ENCODE data around the gene PEX10. TPM values are rescaled to one million over a fixed set of nuclear protein-coding genes. Genes with fewer than 3 reads are reported as not detected.

Gene PEX10
- total and polyA plus RNA-seq, 10 of the 15 experiments (the other 5 are each of a cell fraction or from before 2014, with no cell fraction given): 0.24 to 24.9 (median 16.8) TPM; not detected in 1

GRCh38 chr1:2412773-2413494, 570 bp upstream of the PEX10 start:
- H4K20me1 ChIP-seq (ENCODE audit: control insufficient read depth, insufficient read depth): no peaks in the 10 kb centered on the region
- H3K79me2 ChIP-seq (ENCODE audit: control insufficient read depth, insufficient read depth, low read length): peaks cover 20% of the 10 kb centered on the region
- H3K9ac ChIP-seq (ENCODE audit: control insufficient read depth, insufficient read depth, low read length): peak overlapping the region; percentile 71
- in situ Hi-C loops (cut with MboI) (loop anchor here (5.0 to 10.0 kb wide), 3 partner anchors 134 to 1014 kb away; no protein-coding TSS in a partner anchor), intact Hi-C loops (cut with micrococcal nuclease; ENCODE audit: unreplicated experiment) (no loop called here)
- no peaks in the 10 kb centered on the region; a peak in 2 of 4 replicates for H3K36me3 ChIP-seq (ENCODE audit: control insufficient read depth in 2 of 2, insufficient read depth in 2 of 2, low read length in 1 of 2)
- POLR2A ChIA-PET: interaction anchor here (0.6 to 1.8 kb wide), 8 partner anchors 113 to 218 kb away, joined by 3 to 11 read pairs (median 5); partner anchors contain the start of gene PANK4
- H3K4me1 ChIP-seq (ENCODE audit: control insufficient read depth, insufficient read depth, low read length): peaks cover 27% of the 10 kb centered on the region
- SMC1A ChIA-PET (ENCODE audit: uncharacterized antibody, unreplicated experiment): interaction anchor here (0.7 to 2.1 kb wide), 7 partner anchors 21 to 280 kb away, joined by 3 to 9 read pairs (median 3); partner anchors contain the start of genes FAAP20, MORN1 and RER1
- FAIRE-seq (no peak), DNase-seq (ENCODE audit: low read depth, low spot score) (no peak), ATAC-seq (peak; percentile 50)
- H3K4me3 ChIP-seq: peak overlapping the region; percentile 83
- TSS peak; percentile 65 for BruUV-seq (replicated peaks)
- CTCF ChIA-PET: interaction anchor here (0.6 to 1.8 kb wide), 7 partner anchors 17 to 374 kb away, joined by 3 to 23 read pairs (median 5); partner anchors contain the start of genes FAAP20 and TNFRSF14
- H3K9me3 ChIP-seq (replicated peaks; ENCODE audit: control insufficient read depth, insufficient read depth, low read length): no peaks in the 10 kb centered on the region
- peak overlapping the region; percentile 76 for H2AFZ ChIP-seq (ENCODE audit: control insufficient read depth, low read depth, low read length)
- WGBS (ENCODE audit: insufficient coverage, insufficient replicate concordance, low lambda C conversion rate, missing lambda C conversion rate): under 1% methylated on average over 59 of the region's 66 CpGs
- peak overlapping the region; percentile 62 for H3K27ac ChIP-seq (ENCODE audit: control insufficient read depth, insufficient read depth)
- no peaks in the 10 kb centered on the region for H3K27me3 ChIP-seq (replicated peaks in 1 of 2; ENCODE audit: control insufficient read depth in 2 of 2, insufficient read depth in 2 of 2, low read length in 1 of 2)
- RAD21 ChIA-PET (ENCODE audit: unreplicated experiment): interaction anchor here (1.0 to 1.8 kb wide), 6 partner anchors 25 to 217 kb away, joined by 3 to 13 read pairs (median 5); partner anchors contain the start of genes FAAP20 and TNFRSF14
- H3K4me2 ChIP-seq (ENCODE audit: control insufficient read depth, insufficient read depth): peak overlapping the region; percentile 94
- 0 out of 2 replicates have a peak, but pooled peaks have one; percentile 16 for TF ChIP-seq RUNX3 (IDR thresholded peaks at IDR 0.05; ENCODE audit: low read length)
- peak; percentile 18; the same call in 1 of the 2 replicates for TF ChIP-seq DPF2 (IDR thresholded peaks at IDR 0.05)
- TF ChIP-seq ZNF207 (IDR thresholded peaks at IDR 0.05; ENCODE audit: borderline replicate concordance): no peak
- TF ChIP-seq TCF12 (IDR thresholded peaks at IDR 0.05; ENCODE audit: low read depth, low read length): peak; percentile 44; the same call in 1 of the 2 replicates
- TF ChIP-seq, protein P1, sequence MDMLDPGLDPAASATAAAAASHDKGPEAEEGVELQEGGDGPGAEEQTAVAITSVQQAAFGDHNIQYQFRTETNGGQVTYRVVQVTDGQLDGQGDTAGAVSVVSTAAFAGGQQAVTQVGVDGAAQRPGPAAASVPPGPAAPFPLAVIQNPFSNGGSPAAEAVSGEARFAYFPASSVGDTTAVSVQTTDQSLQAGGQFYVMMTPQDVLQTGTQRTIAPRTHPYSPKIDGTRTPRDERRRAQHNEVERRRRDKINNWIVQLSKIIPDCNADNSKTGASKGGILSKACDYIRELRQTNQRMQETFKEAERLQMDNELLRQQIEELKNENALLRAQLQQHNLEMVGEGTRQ (IDR thresholded peaks at IDR 0.05; ENCODE audit: borderline replicate concordance, low read depth, low read length): no peak
- TF ChIP-seq NR2F1 (conservative IDR thresholded peaks at IDR 0.05): peak; percentile 8; the same call in 1 of the 2 replicates
- peak; percentile 53; the same call in 1 of the 2 replicates for TF ChIP-seq SMARCA5 (IDR thresholded peaks at IDR 0.05)
- TF ChIP-seq TBL1XR1 (IDR thresholded peaks at IDR 0.05; ENCODE audit: low read depth, low read length): 0 out of 2 replicates have a peak, but pooled peaks have one; percentile 1
- peak; percentile 74 for TF ChIP-seq MEF2B (IDR thresholded peaks at IDR 0.05; ENCODE audit: partially characterized antibody, poor library complexity, severe bottlenecking)
- peak; percentile 41; the same call in 1 of the 2 replicates for TF ChIP-seq LARP7 (IDR thresholded peaks at IDR 0.05)
- TF ChIP-seq PRDM15 (CRISPR knock-in tag; IDR thresholded peaks at IDR 0.05): no peak
- TF ChIP-seq SRF (IDR thresholded peaks at IDR 0.05; ENCODE audit: low read depth in 2 of 2, low read length in 2 of 2): peak in 1 of 2 experiments; percentile 9; a peak in 1 of 4 replicates
- TF ChIP-seq IKZF1 (conservative IDR thresholded peaks at IDR 0.05): peak; percentile 69
- TF ChIP-seq, protein P2, sequence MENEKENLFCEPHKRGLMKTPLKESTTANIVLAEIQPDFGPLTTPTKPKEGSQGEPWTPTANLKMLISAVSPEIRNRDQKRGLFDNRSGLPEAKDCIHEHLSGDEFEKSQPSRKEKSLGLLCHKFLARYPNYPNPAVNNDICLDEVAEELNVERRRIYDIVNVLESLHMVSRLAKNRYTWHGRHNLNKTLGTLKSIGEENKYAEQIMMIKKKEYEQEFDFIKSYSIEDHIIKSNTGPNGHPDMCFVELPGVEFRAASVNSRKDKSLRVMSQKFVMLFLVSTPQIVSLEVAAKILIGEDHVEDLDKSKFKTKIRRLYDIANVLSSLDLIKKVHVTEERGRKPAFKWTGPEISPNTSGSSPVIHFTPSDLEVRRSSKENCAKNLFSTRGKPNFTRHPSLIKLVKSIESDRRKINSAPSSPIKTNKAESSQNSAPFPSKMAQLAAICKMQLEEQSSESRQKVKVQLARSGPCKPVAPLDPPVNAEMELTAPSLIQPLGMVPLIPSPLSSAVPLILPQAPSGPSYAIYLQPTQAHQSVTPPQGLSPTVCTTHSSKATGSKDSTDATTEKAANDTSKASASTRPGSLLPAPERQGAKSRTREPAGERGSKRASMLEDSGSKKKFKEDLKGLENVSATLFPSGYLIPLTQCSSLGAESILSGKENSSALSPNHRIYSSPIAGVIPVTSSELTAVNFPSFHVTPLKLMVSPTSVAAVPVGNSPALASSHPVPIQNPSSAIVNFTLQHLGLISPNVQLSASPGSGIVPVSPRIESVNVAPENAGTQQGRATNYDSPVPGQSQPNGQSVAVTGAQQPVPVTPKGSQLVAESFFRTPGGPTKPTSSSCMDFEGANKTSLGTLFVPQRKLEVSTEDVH (IDR thresholded peaks at IDR 0.05; ENCODE audit: low read depth, partially characterized antibody): no peak
